IPS DF 4.7 (cell line): Measurements from ENCODE around the gene PI16.

Source experiments
- DNase-seq: peaks from one replicate; pipeline ENCODE4 v3.0.0-alpha.2; 2013; ENCODE audit warnings: low spot score; ENCODE audit errors: extremely low read depth

The PI16 gene

GRCh38 chr6:36954262-36954931 is at the start of gene PI16:
TSS of gene PI16 (plus strand) at chr6:36954738. CDS start at chr6:36954761, 23 bp downstream.
- no peak for DNase-seq

- no peak for DNase-seq
These were observed 49.6 kb upstream of the PI16 start for GRCh38 chr6:36904851-36905393.

GRCh38 chr6:36906539-36907325 is 47.8 kb upstream of the PI16 start:
- no peak for DNase-seq

- DNase-seq: no peak
These were observed 46.8 kb upstream of the PI16 start for GRCh38 chr6:36907781-36908180.

GRCh38 chr6:36908747-36909146 is 45.8 kb upstream of the PI16 start:
- no peak for DNase-seq

- DNase-seq: no peak
These were observed 42.5 kb upstream of the PI16 start for GRCh38 chr6:36912030-36912454.

- no peak for DNase-seq
These were observed 42.0 kb upstream of the PI16 start for GRCh38 chr6:36912586-36912985.

- DNase-seq: no peak
These were observed 41.5 kb upstream of the PI16 start for GRCh38 chr6:36913082-36913481.

GRCh38 chr6:36914227-36914794 is 40.2 kb upstream of the PI16 start:
- peak; percentile 33 for DNase-seq

- no peak for DNase-seq
These were observed 38.9 kb upstream of the PI16 start for GRCh38 chr6:36915599-36915998.

- DNase-seq: no peak
These were observed 38.4 kb upstream of the PI16 start for GRCh38 chr6:36916126-36916525.

- no peak for DNase-seq
These were observed 36.9 kb upstream of the PI16 start for GRCh38 chr6:36917541-36918193.

- DNase-seq: no peak
These were observed 34.5 kb upstream of the PI16 start for GRCh38 chr6:36920049-36920448.

- no peak for DNase-seq
These were observed 34.0 kb upstream of the PI16 start for GRCh38 chr6:36920546-36920945.

- no peak for DNase-seq
These were observed 30.4 kb upstream of the PI16 start for GRCh38 chr6:36924131-36924530.

- no peak for DNase-seq
These were observed 29.7 kb upstream of the PI16 start for GRCh38 chr6:36924778-36925374.

- no peak for DNase-seq
These were observed 28.7 kb upstream of the PI16 start for GRCh38 chr6:36925809-36926208.

GRCh38 chr6:36926708-36927513 is 27.6 kb upstream of the PI16 start:
- no peak for DNase-seq

- DNase-seq: no peak
These were observed 26.6 kb upstream of the PI16 start for GRCh38 chr6:36927691-36928546.

GRCh38 chr6:36928547-36928918 is 26.0 kb upstream of the PI16 start:
- DNase-seq: no peak
